Spleen (tissue), 7 donors: ENCODE data around the gene CTAGE1.

Source experiments
- POLR2A ChIP-seq, 3 donors: fragments of 450-650 bp; IDR thresholded peaks; one replicate each; pipeline ENCODE4 v1.5.1; 2017; ENCODE audit warnings: antibody characterized with exemption in 3 of 3, mild to moderate bottlenecking in 1 of 3
- POLR2AphosphoS5 ChIP-seq, 3 donors: sonication (generic); formaldehyde crosslinking; IDR thresholded peaks; one replicate each; pipeline ENCODE4 v1.5.1; 2017; ENCODE audit warnings: antibody characterized with exemption in 3 of 3
- TF ChIP-seq, protein P1 (sequence below), 11 experiments: fragments of 200-600 bp in 7 of 11; fragments of 450-650 bp in 4 of 11; sonication (generic) in 4 of 11; IDR thresholded peaks in 8 of 11; conservative IDR thresholded peaks in 3 of 11; 1 replicate in 7 of 11; 2 replicates in 4 of 11; pipeline versions ENCODE4 v1.4.0 to v1.8.0; 2016 to 2021; ENCODE audit warnings: antibody characterized with exemption in 11 of 11, inconsistent platforms in 4 of 11, mild to moderate bottlenecking in 1 of 11
- donor health status: DM: no; HTN: no; CAD: no; lungs with moderate emphysema.
- donor health status: DM: no; HTN: no; CAD: no.
- donor health status: DM: no; HTN: no; CAD: no.

DNA sequence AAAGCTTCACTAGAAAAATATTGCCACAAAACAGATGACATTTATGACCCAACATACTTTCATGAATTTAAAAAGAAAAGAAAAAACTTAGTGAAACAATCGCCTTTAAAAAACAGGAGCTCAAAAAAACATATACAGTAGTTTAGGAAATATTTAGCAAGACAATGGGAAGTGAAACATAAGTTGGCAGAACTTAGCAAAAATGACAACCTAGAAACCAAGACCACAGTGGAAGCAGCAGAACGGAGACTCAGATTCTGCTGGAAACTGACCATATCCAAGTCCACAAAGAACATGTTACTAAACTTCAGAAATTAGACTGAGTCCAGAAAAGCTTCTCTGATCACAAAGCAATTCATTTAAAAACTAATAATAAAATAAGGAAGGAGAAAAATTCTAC lies 41.8 kb upstream of the CTAGE1 start:
- TF ChIP-seq, protein P1, sequence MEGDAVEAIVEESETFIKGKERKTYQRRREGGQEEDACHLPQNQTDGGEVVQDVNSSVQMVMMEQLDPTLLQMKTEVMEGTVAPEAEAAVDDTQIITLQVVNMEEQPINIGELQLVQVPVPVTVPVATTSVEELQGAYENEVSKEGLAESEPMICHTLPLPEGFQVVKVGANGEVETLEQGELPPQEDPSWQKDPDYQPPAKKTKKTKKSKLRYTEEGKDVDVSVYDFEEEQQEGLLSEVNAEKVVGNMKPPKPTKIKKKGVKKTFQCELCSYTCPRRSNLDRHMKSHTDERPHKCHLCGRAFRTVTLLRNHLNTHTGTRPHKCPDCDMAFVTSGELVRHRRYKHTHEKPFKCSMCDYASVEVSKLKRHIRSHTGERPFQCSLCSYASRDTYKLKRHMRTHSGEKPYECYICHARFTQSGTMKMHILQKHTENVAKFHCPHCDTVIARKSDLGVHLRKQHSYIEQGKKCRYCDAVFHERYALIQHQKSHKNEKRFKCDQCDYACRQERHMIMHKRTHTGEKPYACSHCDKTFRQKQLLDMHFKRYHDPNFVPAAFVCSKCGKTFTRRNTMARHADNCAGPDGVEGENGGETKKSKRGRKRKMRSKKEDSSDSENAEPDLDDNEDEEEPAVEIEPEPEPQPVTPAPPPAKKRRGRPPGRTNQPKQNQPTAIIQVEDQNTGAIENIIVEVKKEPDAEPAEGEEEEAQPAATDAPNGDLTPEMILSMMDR (IDR thresholded peaks at IDR 0.05 in 8 of 11, conservative IDR thresholded peaks at IDR 0.05 in 3 of 11) = no peak
- TF ChIP-seq POLR2AphosphoS5 (IDR thresholded peaks at IDR 0.05) = no peak
- no peak for TF ChIP-seq POLR2A (IDR thresholded peaks at IDR 0.05)
